ENCODE data around the gene LCN15.
"Not testable (repeated sequence)": the region's sequence is repeated elsewhere in the genome, so short reads cannot be mapped to it uniquely, and the experiment has no call there.

The LCN15 gene

DNA sequence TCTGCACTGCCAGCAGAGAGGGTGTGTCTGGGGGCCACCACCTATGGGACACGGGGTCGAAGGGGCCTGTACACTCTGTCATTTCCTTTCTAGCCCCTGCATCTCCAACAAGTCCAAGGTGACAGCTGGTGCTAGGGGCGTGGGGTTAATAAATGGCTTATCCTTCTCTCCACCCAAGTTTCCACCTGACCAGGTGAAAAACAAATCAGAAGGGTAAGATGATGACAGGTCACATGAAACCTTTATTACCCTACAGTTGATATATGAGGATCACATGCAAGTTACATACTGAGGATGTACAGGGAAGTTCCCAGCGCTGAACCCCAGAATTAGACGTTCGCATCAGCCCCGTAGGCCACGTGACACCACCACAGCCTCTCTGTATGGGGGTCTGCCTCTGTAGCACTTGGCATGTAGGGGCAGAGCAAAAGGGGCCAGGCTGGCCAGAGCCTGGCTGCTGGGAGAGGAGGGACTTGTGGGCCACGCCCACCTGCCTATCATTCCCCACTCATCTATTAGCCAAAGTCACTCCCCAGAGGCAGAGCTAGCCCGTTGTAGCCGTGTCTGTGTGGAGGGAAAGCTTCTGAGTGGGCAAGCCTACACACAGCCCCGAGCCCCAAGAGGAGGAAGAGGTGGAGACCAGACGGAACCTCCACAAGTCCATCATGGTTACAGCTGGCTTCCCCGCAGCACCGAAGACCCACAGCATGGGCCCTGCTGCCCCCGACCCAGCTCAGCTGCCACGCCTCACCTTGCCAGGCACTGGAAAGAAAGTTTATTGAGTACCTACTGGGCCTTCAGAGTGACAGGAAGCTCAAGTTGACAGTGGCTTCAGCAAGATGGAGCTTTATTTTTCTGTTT, 29.0 kb upstream of the LCN15 start:
- DNase-seq, result no peak

DNA sequence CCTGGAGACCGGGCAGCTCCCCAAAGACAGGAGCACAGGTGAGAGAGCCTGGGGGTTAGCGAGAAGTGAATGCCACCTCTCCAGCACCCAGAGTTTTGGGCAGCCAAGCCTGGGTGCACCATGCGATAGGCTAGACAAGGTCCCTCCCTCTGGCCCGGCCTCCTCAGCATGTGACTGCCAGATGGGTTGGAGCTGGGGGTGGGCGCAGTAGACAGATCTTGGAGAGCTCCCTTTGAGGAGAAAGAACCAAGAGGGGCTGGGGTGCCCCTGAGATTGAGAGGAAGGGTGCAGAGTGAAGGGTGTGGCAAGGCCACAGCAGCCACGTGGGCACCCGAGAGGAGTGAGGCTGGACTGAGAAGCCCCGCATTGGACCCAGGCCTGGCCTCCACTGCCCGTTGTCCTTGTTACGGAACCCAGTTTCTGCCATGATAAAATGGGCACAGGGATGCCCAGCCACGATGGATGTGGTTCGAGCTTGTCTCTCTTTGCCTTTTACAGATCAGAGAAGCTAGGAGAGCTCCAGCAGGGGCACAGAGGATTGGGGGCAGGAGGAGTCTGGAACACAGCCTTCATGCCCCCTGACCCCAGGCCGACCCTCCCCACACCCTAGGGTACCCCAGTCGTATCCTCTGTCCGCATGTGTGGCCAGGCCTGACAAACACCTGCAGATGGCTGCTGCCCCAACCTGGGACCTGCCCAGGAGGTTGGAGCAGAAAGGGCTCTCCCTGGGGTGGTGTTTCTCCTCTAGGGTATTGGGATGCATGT, 28.2 kb upstream of the LCN15 start:
- DNase-seq, result no peak

DNA sequence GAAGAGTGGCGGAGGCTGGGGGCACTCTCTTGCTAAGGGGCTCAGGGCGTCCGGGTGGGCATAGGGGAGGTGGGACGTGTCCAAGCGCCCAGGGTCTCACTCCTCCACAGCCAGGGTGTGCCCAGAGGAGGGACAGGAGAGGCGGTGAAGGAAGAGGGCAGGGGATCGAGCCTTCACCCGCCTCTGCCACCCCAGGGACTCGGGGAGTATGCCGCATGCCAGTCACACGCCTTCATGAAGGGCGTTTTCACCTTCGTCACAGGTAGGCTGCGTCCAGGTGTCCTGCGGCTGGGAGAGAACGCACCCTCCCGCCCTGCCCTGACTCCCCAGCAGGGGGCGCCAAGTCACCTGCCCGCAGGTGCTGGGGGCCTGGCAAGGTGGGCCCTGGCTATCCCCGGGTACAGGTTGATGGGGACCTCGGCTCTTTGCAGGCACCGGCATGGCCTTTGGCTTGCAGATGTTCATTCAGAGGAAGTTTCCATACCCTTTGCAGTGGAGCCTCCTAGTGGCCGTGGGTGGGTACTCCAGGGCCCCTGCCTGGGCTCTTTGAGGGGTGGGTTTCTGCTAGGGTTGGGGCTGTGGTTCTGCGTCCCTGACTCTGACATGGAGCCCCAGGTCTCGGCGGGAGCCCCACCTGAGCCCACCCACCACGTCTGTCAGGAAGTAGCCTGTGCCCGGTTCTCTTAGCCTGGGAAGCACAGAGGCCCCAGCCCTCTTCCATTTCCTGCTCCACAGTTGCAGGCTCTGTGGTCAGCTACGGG, 27.4 kb upstream of the LCN15 start:
- peak; percentile 41 for DNase-seq

DNA sequence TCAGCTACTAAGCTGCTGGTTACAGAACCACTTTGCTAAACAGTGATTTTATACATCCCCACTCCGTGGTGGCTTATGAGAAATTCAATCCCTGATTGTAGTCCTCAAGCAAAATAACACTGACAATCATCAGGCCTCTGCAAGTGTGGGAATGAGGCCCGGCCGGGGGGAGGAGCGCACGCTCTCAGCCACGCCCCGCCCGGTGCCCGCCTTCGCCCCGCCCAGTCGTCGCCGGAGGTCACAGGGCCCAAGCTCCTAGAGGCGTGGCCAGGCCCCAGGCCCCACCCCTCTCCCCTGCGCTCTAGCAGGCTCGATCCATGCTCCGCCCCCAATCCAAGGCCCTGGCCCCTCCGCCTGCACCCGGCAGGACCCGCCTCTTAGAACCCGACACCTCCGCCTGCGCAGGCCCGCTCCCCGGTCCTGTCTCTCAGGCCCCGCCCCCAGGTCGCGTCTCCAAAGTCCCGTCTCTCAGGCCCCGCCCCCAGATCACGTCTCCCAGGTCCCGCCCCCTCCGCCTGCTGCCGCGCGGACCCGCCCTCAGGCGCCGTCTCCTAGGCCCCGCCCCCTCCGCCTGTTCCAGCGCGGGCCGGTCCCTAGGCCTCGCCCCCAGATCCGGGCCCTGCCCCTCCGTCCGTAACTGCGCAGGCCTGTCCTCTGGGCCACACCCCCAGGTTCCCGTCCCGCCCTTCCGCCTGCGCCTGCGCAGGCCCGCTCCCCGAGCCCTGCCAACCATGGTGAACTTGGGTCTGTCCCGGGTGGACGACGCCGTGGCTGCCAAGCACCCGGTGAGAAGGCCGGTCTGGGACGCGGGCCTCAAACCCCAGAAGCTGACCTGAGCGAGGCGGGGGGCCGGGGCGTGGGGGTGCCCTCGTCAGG, 26.6 kb upstream of the LCN15 start, which contains the start of gene TMEM141:
TSS of gene TMEM141 (plus strand) at position 705 of the 876 bp plus-strand sequence. CDS start at position 732, 27 bp downstream.
- peak; percentile 99 for DNase-seq

DNA sequence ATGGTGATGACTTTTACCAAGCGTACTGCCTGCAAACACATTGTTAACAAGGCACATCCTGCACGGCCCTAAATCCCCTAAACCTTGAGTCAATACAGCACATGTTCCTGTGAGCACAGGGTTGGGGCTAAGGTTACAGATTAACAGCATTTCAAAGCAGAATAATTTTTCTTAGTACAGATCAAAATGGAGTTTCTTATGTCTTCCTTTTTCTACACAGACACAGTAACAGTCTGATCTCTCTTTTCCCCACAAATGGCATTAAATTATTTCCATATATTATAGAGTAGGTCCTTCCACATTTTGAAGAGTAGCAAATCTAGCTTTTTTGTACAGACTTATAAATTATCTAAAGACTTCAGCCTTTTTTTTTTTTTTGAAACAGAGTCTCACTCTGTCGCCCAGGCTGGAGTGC, 25.2 kb upstream of the LCN15 start:
- DNase-seq, result no peak

DNA sequence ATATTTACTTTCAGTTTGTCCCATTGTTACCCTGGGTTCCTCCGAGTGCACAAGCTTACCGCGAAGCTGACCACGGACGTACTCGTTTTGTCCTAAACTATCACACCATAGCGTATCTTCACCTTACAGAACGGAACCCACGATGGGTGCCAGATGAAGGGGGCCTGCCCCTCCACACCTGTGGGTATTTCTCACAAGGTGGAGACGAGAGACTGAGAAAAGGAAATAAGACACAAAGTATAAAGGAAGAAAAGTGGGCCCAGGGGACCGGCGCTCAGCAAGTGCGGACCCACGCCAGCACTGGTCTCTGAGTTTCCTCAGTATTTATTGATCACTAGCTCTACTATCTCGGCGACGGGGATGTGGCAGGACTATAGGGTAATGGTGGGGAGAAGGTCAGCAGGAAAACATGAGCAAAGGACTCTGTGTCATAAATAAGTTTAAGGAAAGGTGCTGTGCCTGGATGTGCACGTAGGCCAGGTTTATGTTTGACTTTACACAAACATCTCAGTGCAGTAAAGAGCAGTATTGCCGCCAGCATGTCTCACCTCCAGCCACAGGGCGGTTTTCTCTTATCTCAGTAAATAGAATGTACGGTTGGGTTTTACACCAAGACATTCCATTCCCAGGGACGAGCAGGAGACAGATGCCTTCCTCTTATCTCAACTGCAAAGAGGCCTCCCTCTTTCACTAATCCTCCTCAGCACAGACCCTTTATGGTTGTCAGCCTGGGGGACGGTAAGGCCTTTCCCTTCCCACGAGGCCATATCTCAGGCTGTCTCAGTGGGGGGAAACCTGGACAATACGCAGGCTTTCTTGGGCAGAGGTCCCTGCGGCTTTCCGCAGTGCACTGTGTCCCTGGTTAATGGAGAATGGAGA, 24.6 kb upstream of the LCN15 start:
- DNase-seq, result not testable (repeated sequence)

DNA sequence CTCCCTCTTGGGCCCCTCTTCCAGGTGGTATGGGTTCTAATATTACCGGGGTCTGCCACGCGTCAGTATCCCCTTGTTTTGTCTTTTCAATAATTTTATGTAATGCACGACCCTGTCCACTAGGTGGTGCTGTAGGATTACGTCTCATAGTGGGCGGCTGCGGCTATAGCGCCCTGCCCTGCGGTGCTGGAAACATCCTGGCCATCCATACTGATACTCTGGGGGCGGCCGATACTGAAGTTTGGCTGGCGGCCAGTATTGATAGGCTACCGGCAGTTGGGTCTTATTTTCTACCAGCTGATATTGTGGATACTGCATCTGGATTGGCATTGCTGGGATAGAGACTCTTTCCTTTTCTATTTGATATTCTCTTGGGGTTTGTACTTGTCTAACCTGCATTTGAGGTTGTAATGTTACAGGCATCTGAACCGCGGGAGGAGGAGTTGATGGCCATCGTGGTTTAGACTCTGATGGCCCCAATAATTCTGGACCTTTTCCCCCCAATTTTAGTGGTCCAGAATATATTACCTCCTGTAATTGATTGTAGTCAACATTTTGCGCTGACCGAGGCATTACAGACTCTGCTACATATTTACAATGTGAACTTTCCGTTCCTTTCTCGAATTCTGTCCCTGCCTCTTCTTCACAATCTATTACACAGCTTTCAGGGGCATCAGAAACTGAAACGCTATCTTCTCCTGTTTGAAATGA, 23.5 kb upstream of the LCN15 start:
- DNase-seq, result peak; percentile 61

DNA sequence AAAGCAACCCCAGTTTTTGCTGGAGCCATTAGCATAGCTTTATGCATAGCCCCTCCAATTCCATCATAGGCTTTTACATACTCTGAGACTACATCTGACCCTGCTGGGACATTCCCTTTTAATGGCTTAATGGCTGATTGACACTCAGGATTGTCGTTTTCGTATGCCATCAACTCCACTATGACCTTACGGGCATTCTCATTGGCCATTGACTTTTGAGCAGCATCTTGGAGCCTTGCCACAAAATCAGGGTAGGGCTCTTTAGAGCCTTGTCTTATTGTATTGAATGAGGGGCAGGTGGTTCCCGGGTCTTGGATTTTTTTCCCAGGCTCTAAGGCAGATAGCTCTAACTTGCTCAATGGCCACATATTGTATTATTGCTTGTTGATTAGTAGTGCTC, 22.7 kb upstream of the LCN15 start:
- DNase-seq, result not testable (repeated sequence)

DNA sequence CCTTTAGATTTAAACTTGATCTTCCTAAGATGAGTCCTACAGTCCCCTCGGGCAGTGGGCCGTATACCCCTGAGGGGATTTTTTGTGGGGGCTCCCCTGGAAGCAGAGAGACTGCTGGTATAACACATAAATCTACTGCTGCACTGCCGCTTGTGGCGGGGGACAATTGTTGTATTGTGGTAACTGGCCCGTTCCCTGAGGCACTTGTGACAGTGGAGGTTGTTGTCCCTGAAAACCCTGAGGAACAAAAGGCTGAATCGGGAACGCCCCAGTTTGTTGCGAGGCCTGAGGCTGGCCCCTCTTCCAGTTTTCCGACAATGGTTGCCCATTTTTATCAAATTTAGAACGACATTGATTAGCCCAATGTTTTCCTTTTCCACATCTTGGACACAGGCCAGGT, 22.1 kb upstream of the LCN15 start:
- DNase-seq, result no peak

DNA sequence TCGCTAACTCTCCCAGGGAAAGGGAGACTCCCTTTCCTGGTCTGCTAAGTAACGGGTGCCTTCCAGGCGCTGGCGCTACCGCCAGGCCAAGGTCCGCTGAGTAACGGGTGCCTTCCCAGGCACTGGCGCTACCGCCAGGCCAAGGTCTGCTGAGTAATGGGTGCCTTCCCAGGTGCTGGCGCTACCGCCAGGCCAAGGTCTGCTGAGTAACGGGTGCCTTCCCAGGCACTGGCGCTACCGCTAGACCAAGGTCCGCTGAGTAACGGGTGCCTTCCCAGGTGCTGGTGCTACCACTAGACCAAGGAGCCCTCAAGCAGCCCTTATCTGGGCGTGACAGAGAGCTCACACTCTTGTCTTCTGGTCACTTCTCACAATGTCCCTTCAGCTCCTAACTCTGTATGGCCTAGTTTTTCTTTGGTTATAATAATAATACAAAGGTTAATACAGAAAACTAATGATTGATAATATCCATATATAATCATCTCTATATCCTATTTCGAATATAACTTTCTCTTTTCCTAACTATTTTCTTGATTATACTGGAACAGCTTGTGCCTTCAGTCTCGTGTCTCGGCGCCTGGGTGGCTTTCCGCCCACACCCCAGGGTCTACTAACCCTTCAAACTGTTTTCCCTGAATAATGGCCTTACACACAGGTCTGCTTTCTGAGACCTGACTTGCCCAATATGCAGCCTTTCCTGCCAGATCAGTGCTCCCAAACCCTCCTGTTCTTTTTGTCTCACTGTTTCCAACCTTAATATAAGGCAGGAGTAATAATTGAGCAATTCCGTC, 21.4 kb upstream of the LCN15 start:
- DNase-seq, result not testable (repeated sequence)

DNA sequence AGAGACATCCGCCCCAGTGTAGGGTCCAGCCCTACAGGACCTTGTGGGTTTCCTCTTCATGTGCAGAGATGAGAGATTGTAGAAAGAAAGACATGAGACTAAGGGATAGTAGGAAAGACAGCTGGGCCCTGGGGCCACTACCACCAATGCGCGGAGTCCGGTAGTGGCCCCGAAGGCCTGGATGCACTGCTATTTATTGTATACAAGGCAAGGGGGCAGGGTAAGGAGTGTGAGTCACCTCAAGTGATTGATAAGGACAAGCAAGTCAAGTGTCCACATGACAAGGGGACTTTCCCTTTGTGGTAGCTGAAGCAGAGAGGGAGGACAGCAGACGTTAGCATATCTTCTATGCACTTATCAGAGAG, 20.7 kb upstream of the LCN15 start:
- no peak for DNase-seq

DNA sequence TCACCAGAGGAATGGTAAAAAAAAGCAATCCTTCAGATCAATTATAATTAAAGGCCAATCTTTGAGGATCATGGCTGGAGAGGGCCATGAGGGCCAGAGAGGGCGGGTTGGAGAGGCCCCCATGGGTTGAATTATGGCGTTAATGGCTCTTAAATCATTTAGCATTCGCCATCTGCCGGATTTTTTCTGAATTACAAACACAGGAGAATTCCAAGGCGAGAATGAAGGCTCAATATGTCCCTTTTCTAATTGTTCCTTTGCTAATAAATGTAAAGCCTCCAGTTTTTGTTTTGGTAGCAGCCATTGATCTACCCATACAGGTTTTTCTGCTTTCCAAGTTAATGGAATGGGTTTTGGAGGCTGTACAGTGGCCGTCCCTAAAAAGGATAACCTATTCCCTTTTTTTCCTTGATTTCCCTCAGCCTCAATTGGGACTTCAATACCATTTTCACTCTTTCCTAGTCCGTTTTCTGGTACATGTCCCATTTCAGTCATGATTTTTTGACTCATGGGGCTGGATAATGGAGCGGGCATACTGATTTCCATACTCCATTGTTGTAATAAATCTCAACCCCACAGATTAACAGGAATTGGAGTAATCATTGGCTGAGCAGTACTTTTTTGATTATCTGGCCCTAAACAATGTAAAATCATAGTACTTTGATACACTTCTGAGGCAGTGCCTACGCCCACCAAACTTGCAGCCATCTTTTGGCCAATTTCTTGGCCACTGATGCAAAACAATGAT, 20.1 kb upstream of the LCN15 start:
- DNase-seq, result no peak

DNA sequence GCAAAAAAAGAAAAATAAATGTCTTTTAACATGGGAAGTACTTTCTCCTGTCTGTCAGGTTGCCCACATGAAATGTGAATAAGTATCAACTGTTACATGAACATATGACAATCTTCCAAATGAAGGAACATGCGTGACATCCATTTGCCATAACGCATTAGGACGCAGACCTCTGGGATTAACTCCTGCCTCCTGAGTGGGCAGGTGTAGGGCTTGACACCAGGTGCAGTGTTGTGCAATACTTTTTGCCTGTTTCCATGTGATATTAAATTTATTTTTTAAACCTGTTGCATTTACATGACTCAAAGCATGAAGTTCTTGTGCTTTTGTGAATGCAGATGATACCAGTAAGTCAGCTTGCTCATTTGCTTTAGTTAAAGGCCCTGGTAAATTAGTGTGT, 18.1 kb upstream of the LCN15 start:
- DNase-seq, result no peak

DNA sequence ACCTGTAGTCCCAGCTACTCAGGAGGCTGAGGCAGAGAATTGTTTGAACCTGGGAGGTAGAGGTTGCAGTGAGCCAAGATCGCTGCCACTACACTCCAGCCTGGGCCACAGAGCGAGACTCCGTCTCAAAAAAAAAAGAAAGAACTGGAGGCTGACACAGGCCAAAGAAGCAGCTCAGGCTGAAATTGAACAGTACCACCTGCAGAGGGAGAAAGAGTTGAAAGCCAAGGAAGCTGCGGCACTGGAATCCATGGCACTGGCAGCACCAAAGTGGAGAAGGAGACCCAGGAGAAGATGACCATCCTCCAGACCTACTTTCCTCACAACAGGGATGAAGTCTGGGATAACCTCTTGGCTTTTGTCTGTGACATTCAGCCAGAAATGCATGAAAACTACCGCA, 15.5 kb upstream of the LCN15 start:
- no peak for DNase-seq

DNA sequence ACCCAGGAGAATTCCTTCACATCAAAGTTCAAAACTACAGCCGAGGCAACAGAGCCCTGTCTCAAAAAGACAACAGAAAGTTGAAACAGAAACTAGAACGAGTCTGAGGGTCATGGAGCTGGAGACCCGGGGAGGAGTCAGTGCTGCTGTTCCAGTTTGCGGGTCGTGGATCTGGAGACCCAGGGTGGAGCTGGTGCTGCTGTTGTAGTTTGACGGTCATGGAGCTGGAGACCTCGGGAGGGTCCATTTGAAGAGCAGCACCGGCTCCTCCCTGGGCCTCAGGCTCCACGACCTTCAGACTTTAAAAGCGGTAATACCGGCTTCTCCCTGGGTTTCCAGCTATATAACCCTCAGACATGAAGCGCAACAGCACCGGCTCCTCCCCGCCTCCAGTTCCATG, 13.0 kb upstream of the LCN15 start:
- no peak for DNase-seq

DNA sequence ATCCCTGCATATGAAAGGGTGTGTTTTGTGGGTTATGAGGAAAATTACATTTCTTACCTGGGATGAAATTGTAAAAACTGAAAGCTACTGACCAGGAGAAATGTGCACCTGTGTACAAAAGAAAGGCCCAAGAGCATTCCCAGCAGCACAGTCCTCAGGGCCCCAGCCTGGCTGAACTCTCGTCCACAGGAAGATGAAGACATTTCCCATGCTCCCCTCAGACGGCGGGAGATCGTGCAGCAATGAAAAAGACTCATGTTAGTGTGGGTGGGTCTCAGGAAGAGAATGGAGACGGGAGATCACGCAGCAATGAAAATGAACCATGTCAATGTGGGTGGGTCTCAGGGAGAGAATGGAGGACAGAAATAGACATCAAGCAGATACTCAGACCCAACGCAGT, 12.6 kb upstream of the LCN15 start:
- no peak for DNase-seq

DNA sequence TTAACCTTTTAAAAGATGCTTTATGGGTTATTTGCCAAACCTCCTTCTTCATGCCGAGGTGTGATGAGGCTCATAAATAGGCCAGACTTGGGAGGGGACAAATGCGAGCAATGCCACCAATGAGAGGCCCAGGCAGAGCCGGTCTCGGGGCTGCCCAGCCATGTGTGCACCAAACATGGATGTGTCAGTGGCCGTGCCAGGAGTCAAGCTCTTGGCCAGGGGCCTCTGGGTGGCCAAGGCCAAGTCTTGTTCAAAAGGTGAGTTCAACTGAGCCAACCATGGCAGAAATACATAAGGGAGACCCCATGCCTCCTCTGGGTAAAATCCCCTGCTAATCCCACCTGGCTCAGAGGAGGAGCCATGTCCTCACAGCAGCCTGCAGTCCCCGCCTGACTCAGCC, 10.9 kb upstream of the LCN15 start:
- no peak for DNase-seq

DNA sequence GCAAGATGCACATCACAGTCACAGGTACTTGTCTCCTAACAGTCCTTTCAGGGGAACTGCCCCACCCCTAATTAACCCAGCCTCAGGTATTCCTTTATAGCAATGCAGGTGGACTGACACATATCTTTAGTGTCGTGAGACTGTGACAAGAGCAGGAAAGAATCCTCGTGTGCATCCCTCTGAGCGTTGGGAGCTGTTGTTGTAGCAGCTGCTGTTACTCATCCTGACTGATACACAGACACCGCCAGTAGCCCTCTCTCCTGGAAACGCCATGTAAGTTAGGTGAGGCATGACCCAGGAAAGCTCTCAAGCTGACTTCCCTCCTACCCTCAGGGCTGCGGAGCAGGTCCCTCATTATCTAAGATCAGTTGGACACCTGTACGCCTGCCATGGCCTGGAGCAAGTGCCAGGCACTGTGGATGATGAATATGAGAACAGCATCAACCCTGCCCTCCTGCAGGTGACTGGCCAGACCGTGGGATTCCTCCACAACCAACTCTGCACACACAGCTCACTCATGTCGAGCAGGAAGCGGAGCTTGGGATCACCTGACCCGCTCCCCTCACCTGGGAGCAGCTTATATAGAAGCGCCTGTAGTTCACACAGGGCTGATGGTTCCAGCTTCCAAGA, 10.2 kb upstream of the LCN15 start:
- DNase-seq, result no peak
